CD14-positive monocyte (primary cell): ENCODE data around the gene CELSR1. TPM values are rescaled to one million over a fixed set of nuclear protein-coding genes. Genes with fewer than 3 reads are reported as not detected.

ENCODE experiments used
- DNase-seq, 3 donors: peaks; one replicate each; pipeline ENCODE4 v3.0.0-alpha.2; 2011 to 2022
- H2AFZ ChIP-seq: 2 replicates; pipeline ENCODE4 v1.6.0; 2012; ENCODE audit warnings: mild to moderate bottlenecking, low read depth, low read length, inconsistent platforms; ENCODE audit not compliant: insufficient read depth, poor library complexity, severe bottlenecking
- H3K27ac ChIP-seq, 2 donors: 1 replicate in 1 of 2; 2 replicates in 1 of 2; pipeline ENCODE4 v1.5.1; 2012 to 2013; ENCODE audit warnings: low read length in 2 of 2, control low read depth in 1 of 2, inconsistent platforms in 1 of 2, low read depth in 1 of 2, mild to moderate bottlenecking in 1 of 2
- H3K27me3 ChIP-seq, 2 donors: one replicate each; pipeline versions ENCODE4 v1.6.0 to v1.6.1; 2011 to 2013; ENCODE audit warnings: low read length in 2 of 2; ENCODE audit not compliant: control insufficient read depth in 2 of 2, insufficient read depth in 2 of 2
- H3K36me3 ChIP-seq, 2 donors: replicated peaks in 1 of 2; 1 replicate in 1 of 2; 2 replicates in 1 of 2; pipeline versions ENCODE4 v1.5.1 to v1.6.1; 2012 to 2013; ENCODE audit warnings: low read length in 2 of 2, control low read depth in 1 of 2, inconsistent platforms in 1 of 2, mild to moderate bottlenecking in 1 of 2; ENCODE audit not compliant: insufficient read depth in 2 of 2, control insufficient read depth in 1 of 2
- H3K4me1 ChIP-seq, 2 donors: 1 replicate in 1 of 2; 2 replicates in 1 of 2; pipeline versions ENCODE4 v1.5.1 to v1.6.1; 2012 to 2013; ENCODE audit warnings: low read length in 2 of 2, control low read depth in 1 of 2, inconsistent platforms in 1 of 2, mild to moderate bottlenecking in 1 of 2, moderate library complexity in 1 of 2; ENCODE audit not compliant: insufficient read depth in 2 of 2, control insufficient read depth in 1 of 2
- H3K4me2 ChIP-seq: replicated peaks from 2 replicates; pipeline ENCODE3; 2012; ENCODE audit warnings: low read length, moderate library complexity, mild to moderate bottlenecking; ENCODE audit not compliant: poor library complexity, severe bottlenecking; ENCODE audit errors: extremely low read depth
- H3K4me3 ChIP-seq, 3 experiments: fragments of 200-600 bp in 1 of 3; sonication (generic) in 1 of 3; replicated peaks in 1 of 3; 1 replicate in 2 of 3; 2 replicates in 1 of 3; pipeline ENCODE4 v1.5.1; 2011 to 2013; ENCODE audit warnings: low read length in 3 of 3, mild to moderate bottlenecking in 3 of 3, control low read depth in 2 of 3, low read depth in 2 of 3, inconsistent platforms in 1 of 3, moderate library complexity in 1 of 3
- H3K79me2 ChIP-seq: 2 replicates; pipeline ENCODE4 v1.6.0; 2012; ENCODE audit warnings: mild to moderate bottlenecking, control low read depth, inconsistent platforms, low read length, moderate library complexity; ENCODE audit not compliant: insufficient read depth
- H3K9ac ChIP-seq: 2 replicates; pipeline ENCODE4 v1.6.0; 2017; ENCODE audit warnings: low read length, mild to moderate bottlenecking; ENCODE audit not compliant: insufficient read depth, poor library complexity, severe bottlenecking
- H3K9me3 ChIP-seq, 2 donors: replicated peaks in 1 of 2; 1 replicate in 1 of 2; 2 replicates in 1 of 2; pipeline versions ENCODE4 v1.5.1 to v1.6.1; 2012 to 2013; ENCODE audit warnings: low read length in 2 of 2, control low read depth in 1 of 2; ENCODE audit not compliant: control insufficient read depth in 1 of 2, insufficient read depth in 1 of 2
- H4K20me1 ChIP-seq: 2 replicates; pipeline ENCODE4 v1.6.0; 2012; ENCODE audit warnings: mild to moderate bottlenecking, low read length, control low read depth, moderate library complexity; ENCODE audit not compliant: insufficient read depth
- H3K27ac Mint-ChIP-seq, 7 donors: one replicate each; pipeline ENCODE4 v1.8.0; 2020; ENCODE audit warnings: mild to moderate bottlenecking in 7 of 7, mixed read lengths in 7 of 7, moderate library complexity in 6 of 7, inconsistent platforms in 2 of 7
- H3K27me3 Mint-ChIP-seq, 3 donors: one replicate each; pipeline ENCODE4 v1.8.0; 2021 to 2022; ENCODE audit warnings: low read depth in 3 of 3, mild to moderate bottlenecking in 3 of 3, mixed read lengths in 3 of 3, moderate library complexity in 3 of 3, inconsistent platforms in 1 of 3
- H3K36me3 Mint-ChIP-seq, 2 donors: one replicate each; pipeline ENCODE4 v1.8.0; 2020; ENCODE audit warnings: mixed read lengths in 2 of 2, inconsistent platforms in 1 of 2, mild to moderate bottlenecking in 1 of 2
- H3K4me1 Mint-ChIP-seq: one replicate; pipeline ENCODE4 v1.8.0; 2020; ENCODE audit warnings: mild to moderate bottlenecking, mixed read lengths
- H3K4me3 Mint-ChIP-seq, 2 donors: one replicate each; pipeline ENCODE4 v1.8.0; 2020; ENCODE audit warnings: mild to moderate bottlenecking in 2 of 2, mixed read lengths in 2 of 2, moderate library complexity in 1 of 2
- H3K9me3 Mint-ChIP-seq, 7 donors: one replicate each; pipeline ENCODE4 v1.8.0; 2020 to 2022; ENCODE audit warnings: mixed read lengths in 7 of 7, mild to moderate bottlenecking in 6 of 7, moderate library complexity in 6 of 7, inconsistent platforms in 2 of 7
- CTCF ChIP-seq: fragments of 200-600 bp; IDR thresholded peaks from one replicate; pipeline ENCODE4 v1.8.0; 2022; ENCODE audit warnings: antibody characterized with exemption, mild to moderate bottlenecking
- WGBS: methylation state at CpG from one replicate; pipeline ENCODE4 v1.1.5; 2013; ENCODE audit warnings: missing lambda C conversion rate; ENCODE audit not compliant: insufficient coverage; 5-methylcytosine and 5-hydroxymethylcytosine counted together
- intact Hi-C, 2 donors: fragments of 100-400 bp; cut with micrococcal nuclease; formaldehyde crosslinking; loops; one replicate each; pipeline versions ENCODE4 v1.15.0 to v1.15.1; 2023
- polyA plus RNA-seq, 3 donors: library from polyadenylated mRNA; depleted of rRNA in 1 of 3; unstranded in 2 of 3; stranded (reverse) in 1 of 3; fragments of 300-500 nt in 2 of 3; fragments of >200 nt in 1 of 3; fragmentation: Illumina TruSeq in 2 of 3; gene quantifications; 1 replicate in 2 of 3; 2 replicates in 1 of 3; pipeline ENCODE4 v1.2.3, GENCODE V29; 2012 to 2021

Gene CELSR1
- polyA plus RNA-seq, 3 donors, result 0.16 TPM; not detected in 2

- Histone ChIP-seq H3K79me2 (no peaks in the 10 kb centered on the region), H3K36me3 (no peaks in the 10 kb centered on the region), H3K9me3 (no peaks in the 10 kb centered on the region), H3K4me1 (no peaks in the 10 kb centered on the region), H4K20me1 (no peaks in the 10 kb centered on the region), H3K4me2 (no peak overlapping the region), H2AFZ (no peak overlapping the region), H3K27me3 (no peaks in the 10 kb centered on the region), H3K4me3 (no peak overlapping the region), H3K9ac (no peak overlapping the region), H3K27ac (no peak overlapping the region)
- 95% methylated on average over 32 of the region's 36 CpGs for WGBS
- no peak for TF ChIP-seq CTCF
- no peak overlapping the region for H3K4me3 Mint-ChIP-seq
- peaks cover 0 to 6% (median 2%) of the 10 kb centered on the region in 3 donors for H3K27me3 Mint-ChIP-seq
- H3K4me1 Mint-ChIP-seq, result no peaks in the 10 kb centered on the region
- H3K9me3 Mint-ChIP-seq, result no peaks in the 10 kb centered on the region
- no peak for DNase-seq
- H3K27ac Mint-ChIP-seq, result no peak overlapping the region
- intact Hi-C loops, result no loop called here
- H3K36me3 Mint-ChIP-seq, result no peaks in the 10 kb centered on the region
Measured at GRCh38 chr22:46391486-46392136, 145.8 kb downstream of the CELSR1 start.

DNA sequence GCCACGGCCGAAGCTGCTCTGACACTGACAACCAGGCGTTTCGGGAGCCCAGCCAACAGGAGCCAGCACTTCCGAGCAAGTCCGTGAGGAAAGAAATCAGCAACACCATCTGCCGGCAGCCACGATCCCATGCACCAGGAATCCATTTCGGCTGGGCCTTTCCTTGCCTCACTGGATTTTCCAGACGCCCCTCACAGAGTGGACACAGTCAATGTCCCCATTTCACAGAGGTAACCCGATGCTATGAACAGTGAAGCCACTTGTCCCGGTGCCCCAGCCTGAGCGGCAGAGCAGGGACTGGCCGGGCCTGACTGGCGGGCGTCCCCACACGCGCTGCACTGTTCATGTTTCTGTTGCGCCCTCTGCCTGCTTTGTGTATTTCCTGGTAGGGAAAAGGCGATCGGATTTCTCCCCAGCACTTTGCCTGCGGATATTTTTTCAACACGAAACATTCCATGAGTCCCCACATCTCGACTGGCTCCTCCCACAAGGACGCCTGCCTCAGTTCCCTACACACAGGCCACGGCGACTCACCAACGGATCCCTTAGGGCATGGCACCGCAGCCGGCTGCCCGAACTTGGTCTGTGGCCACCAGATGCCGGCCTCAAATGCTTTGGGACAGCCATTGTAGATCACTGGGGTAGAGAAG lies 146.6 kb downstream of the CELSR1 start:
- DNase-seq, result no peak
- H3K27ac ChIP-seq, result no peak overlapping the region
- H3K9me3 Mint-ChIP-seq, result no peaks in the 10 kb centered on the region
- H3K4me2 ChIP-seq, result no peak overlapping the region
- H3K4me3 ChIP-seq, result no peak overlapping the region
- no peak overlapping the region for H3K9ac ChIP-seq
- H3K9me3 ChIP-seq, result no peaks in the 10 kb centered on the region
- H3K27me3 Mint-ChIP-seq, result peaks cover 0 to 6% (median 3%) of the 10 kb centered on the region in 3 donors
- H3K4me3 Mint-ChIP-seq, result no peak overlapping the region
- H3K79me2 ChIP-seq, result no peaks in the 10 kb centered on the region
- intact Hi-C loops, result no loop called here
- no peaks in the 10 kb centered on the region for H3K36me3 Mint-ChIP-seq
- TF ChIP-seq CTCF, result no peak
- no peaks in the 10 kb centered on the region for H3K4me1 Mint-ChIP-seq
- H3K27ac Mint-ChIP-seq, result no peak overlapping the region
- H2AFZ ChIP-seq, result no peak overlapping the region
- no peaks in the 10 kb centered on the region for H4K20me1 ChIP-seq
- H3K27me3 ChIP-seq, result no peaks in the 10 kb centered on the region
- no peaks in the 10 kb centered on the region for H3K4me1 ChIP-seq
- H3K36me3 ChIP-seq, result no peaks in the 10 kb centered on the region
- 95% methylated on average over 24 of the region's 32 CpGs for WGBS
